ENCODE data around the gene RHD.
"Not testable (repeated sequence)": the region's sequence is repeated elsewhere in the genome, so short reads cannot be mapped to it uniquely, and the experiment has no call there.

DNA sequence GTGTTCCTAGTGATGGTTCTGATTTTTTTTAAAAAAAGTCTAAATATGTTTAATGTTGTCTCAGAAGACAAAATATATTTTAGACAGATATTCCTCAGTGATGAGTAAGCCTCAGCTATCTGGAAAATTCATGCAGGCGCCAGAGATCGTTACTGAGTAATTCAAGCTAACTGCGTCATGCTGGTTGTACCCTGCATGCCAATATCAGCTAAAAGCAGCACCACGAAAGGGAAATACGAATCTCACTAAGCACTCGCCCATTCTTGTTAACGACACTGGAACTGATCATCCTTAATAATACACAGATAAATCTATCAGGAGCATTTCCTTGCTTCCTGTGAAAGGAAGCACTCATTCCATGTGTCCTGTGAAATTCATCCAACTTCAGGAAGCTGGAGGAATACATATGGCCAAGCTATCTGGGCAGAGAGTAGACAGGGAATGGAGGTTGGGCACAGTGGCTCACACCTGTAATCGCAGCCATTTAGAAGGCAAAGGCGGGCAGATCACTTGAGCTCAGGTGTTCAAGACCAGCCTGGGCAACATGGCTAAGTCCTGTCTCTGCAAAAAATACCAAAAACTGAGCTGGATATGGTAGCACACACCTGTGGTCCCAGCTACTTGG, 48.1 kb downstream of the RHD start:
- not testable (repeated sequence) for TF ChIP-seq CTCF (conservative IDR thresholded peaks at IDR 0.05; ENCODE audit: low read depth in 2 of 2); EZH2phosphoT487 (IDR thresholded peaks at IDR 0.05; ENCODE audit: unreplicated experiment); JUNB (IDR thresholded peaks at IDR 0.05; ENCODE audit: unreplicated experiment); REST (IDR thresholded peaks at IDR 0.05; ENCODE audit: unreplicated experiment); EZH2 (IDR thresholded peaks at IDR 0.05; ENCODE audit: low read depth, unreplicated experiment); CREB1 (CRISPR knock-in tag; IDR thresholded peaks at IDR 0.05; ENCODE audit: low read depth); POLR2AphosphoS5 (IDR thresholded peaks at IDR 0.05; ENCODE audit: low read depth); NANOG (IDR thresholded peaks at IDR 0.05; ENCODE audit: borderline replicate concordance); ZNF114 (CRISPR knock-in tag; IDR thresholded peaks at IDR 0.05); ZNF331 (CRISPR knock-in tag; IDR thresholded peaks at IDR 0.05; ENCODE audit: low read depth)
- TF ChIP-seq, protein P1, sequence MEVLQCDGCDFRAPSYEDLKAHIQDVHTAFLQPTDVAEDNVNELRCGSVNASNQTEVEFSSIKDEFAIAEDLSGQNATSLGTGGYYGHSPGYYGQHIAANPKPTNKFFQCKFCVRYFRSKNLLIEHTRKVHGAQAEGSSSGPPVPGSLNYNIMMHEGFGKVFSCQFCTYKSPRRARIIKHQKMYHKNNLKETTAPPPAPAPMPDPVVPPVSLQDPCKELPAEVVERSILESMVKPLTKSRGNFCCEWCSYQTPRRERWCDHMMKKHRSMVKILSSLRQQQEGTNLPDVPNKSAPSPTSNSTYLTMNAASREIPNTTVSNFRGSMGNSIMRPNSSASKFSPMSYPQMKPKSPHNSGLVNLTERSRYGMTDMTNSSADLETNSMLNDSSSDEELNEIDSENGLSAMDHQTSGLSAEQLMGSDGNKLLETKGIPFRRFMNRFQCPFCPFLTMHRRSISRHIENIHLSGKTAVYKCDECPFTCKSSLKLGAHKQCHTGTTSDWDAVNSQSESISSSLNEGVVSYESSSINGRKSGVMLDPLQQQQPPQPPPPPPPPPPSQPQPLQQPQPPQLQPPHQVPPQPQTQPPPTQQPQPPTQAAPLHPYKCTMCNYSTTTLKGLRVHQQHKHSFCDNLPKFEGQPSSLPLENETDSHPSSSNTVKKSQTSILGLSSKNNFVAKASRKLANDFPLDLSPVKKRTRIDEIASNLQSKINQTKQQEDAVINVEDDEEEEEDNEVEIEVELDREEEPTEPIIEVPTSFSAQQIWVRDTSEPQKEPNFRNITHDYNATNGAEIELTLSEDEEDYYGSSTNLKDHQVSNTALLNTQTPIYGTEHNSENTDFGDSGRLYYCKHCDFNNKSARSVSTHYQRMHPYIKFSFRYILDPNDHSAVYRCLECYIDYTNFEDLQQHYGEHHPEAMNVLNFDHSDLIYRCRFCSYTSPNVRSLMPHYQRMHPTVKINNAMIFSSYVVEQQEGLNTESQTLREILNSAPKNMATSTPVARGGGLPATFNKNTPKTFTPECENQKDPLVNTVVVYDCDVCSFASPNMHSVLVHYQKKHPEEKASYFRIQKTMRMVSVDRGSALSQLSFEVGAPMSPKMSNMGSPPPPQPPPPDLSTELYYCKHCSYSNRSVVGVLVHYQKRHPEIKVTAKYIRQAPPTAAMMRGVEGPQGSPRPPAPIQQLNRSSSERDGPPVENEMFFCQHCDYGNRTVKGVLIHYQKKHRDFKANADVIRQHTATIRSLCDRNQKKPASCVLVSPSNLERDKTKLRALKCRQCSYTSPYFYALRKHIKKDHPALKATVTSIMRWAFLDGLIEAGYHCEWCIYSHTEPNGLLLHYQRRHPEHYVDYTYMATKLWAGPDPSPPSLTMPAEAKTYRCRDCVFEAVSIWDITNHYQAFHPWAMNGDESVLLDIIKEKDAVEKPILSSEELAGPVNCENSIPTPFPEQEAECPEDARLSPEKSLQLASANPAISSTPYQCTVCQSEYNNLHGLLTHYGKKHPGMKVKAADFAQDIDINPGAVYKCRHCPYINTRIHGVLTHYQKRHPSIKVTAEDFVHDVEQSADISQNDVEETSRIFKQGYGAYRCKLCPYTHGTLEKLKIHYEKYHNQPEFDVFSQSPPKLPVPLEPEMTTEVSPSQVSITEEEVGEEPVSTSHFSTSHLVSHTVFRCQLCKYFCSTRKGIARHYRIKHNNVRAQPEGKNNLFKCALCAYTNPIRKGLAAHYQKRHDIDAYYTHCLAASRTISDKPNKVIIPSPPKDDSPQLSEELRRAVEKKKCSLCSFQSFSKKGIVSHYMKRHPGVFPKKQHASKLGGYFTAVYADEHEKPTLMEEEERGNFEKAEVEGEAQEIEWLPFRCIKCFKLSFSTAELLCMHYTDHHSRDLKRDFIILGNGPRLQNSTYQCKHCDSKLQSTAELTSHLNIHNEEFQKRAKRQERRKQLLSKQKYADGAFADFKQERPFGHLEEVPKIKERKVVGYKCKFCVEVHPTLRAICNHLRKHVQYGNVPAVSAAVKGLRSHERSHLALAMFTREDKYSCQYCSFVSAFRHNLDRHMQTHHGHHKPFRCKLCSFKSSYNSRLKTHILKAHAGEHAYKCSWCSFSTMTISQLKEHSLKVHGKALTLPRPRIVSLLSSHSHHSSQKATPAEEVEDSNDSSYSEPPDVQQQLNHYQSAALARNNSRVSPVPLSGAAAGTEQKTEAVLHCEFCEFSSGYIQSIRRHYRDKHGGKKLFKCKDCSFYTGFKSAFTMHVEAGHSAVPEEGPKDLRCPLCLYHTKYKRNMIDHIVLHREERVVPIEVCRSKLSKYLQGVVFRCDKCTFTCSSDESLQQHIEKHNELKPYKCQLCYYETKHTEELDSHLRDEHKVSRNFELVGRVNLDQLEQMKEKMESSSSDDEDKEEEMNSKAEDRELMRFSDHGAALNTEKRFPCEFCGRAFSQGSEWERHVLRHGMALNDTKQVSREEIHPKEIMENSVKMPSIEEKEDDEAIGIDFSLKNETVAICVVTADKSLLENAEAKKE (CRISPR knock-in tag; IDR thresholded peaks at IDR 0.05): not testable (repeated sequence)
- TF ChIP-seq, protein P2, sequence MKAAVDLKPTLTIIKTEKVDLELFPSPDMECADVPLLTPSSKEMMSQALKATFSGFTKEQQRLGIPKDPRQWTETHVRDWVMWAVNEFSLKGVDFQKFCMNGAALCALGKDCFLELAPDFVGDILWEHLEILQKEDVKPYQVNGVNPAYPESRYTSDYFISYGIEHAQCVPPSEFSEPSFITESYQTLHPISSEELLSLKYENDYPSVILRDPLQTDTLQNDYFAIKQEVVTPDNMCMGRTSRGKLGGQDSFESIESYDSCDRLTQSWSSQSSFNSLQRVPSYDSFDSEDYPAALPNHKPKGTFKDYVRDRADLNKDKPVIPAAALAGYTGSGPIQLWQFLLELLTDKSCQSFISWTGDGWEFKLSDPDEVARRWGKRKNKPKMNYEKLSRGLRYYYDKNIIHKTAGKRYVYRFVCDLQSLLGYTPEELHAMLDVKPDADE (IDR thresholded peaks at IDR 0.05): not testable (repeated sequence)

Measured in GM23338 (cell line).